Left ventricle myocardium inferior (tissue), 1 donor: ENCODE measurements around the gene MGAT1. TPM values are rescaled to one million over a fixed set of nuclear protein-coding genes. Genes with fewer than 3 reads are reported as not detected.

Source experiments
- DNase-seq: peaks from one replicate; pipeline ENCODE4 v3.0.0-alpha.2; 2020
- H3K27ac ChIP-seq: fragments of 200-600 bp; replicated peaks from 2 replicates; pipeline ENCODE4 v1.8.0; 2021
- H3K27me3 ChIP-seq: fragments of 200-600 bp; 2 replicates; pipeline ENCODE4 v1.8.0; 2021; ENCODE audit warnings: low read depth
- H3K36me3 ChIP-seq: fragments of 200-600 bp; 2 replicates; pipeline ENCODE4 v1.8.0; 2021
- H3K4me1 ChIP-seq: fragments of 200-600 bp; 2 replicates; pipeline ENCODE4 v1.8.0; 2021
- H3K4me3 ChIP-seq: fragments of 200-600 bp; 2 replicates; pipeline ENCODE4 v1.8.0; 2021; ENCODE audit warnings: mild to moderate bottlenecking, moderate library complexity
- H3K9me3 ChIP-seq: fragments of 200-600 bp; replicated peaks from 2 replicates; pipeline ENCODE4 v1.8.0; 2021
- intact Hi-C: fragments of 100-400 bp; cut with micrococcal nuclease; formaldehyde crosslinking; loops from one replicate; pipeline ENCODE4 v1.11.0; 2022
- long read RNA-seq: library from polyadenylated mRNA; unstranded; transcript quantifications from one replicate; pipeline ENCODE4 v2.0.0, GENCODE V29; 2021
- total RNA-seq: library from RNA; stranded (reverse); fragmentation: NEBNext Ultra II Directional; extraction: Animal tissue kit (Norgen Biotek cat#: 25700); gene quantifications from one replicate; pipeline ENCODE4 v1.2.1, GENCODE V29; 2021
- TF ChIP-seq, protein P1 (sequence below): fragments of 200-600 bp; IDR thresholded peaks from 2 replicates; pipeline ENCODE4 v1.8.0; 2021; ENCODE audit warnings: antibody characterized with exemption, mild to moderate bottlenecking, borderline replicate concordance
- donor health status: DM: no; HTN: yes; CAD: no; lungs with severe emphysema.

Gene MGAT1
- 60.4 TPM for total RNA-seq
- long read RNA-seq, transcript MGAT1-203 (3 exons, 3,077 nt) = minor isoform, 64 of 316 reads
- long read RNA-seq, transcript MGAT1-201 (2 exons, 2,761 nt) = major isoform, 182 of 316 reads
- long read RNA-seq, transcript MGAT1-204 (2 exons, 1,919 nt) = minor isoform, 7 of 316 reads
- long read RNA-seq, partial matches to known transcripts = 8 of 316 reads
- long read RNA-seq, other reads (novel, unspliced or antisense) = 52 of 316 reads

DNA sequence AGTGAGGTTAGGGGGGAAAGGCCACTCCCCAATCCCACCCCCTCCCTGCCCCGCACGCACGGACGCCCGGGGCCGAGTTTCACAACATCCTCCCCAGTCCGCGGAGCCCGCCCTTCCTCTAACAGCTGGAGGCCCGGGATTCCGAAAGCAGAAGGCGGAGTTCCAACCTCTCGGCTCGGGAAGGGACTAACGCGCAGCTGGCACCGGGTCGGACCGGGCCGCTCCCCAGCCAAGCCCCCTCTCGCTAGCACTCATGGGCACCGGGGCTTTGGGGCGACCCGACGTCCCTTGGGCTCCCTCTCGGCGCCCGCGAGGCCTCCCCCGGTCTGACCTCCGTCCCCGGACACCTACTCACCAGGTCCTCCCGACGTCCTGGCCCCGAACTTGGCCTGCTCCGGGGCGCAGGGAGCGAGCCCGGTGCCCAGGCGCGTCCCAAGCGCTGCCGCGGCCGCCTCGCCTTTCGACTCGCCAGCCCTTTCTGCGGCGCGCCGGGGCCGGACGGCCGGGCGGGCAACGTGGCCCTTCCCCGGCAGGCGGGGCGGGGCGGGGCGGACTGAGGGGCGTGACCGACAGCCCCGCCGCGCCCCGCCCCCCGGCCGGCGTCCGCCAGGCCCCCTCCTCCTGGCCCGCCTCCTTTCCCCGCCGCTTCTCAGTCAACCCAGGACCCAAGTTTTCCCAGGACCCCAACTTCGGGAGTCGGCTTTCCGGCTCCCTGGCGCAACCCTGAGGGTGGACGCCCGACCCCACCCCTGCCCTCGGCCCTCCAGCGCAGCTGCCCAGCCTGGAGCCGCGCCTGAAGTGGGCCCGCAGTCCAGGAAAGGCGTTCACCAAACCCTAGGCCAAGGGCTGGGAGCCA is at the start of gene MGAT1:
Gene MGAT1, minus strand, starts transcription at position 482 of the 856 bp plus-strand sequence. CDS start 9,835 bp downstream, outside the sequence.
- TF ChIP-seq, protein P1, sequence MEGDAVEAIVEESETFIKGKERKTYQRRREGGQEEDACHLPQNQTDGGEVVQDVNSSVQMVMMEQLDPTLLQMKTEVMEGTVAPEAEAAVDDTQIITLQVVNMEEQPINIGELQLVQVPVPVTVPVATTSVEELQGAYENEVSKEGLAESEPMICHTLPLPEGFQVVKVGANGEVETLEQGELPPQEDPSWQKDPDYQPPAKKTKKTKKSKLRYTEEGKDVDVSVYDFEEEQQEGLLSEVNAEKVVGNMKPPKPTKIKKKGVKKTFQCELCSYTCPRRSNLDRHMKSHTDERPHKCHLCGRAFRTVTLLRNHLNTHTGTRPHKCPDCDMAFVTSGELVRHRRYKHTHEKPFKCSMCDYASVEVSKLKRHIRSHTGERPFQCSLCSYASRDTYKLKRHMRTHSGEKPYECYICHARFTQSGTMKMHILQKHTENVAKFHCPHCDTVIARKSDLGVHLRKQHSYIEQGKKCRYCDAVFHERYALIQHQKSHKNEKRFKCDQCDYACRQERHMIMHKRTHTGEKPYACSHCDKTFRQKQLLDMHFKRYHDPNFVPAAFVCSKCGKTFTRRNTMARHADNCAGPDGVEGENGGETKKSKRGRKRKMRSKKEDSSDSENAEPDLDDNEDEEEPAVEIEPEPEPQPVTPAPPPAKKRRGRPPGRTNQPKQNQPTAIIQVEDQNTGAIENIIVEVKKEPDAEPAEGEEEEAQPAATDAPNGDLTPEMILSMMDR = no peak
- Histone ChIP-seq H3K36me3 (peaks cover 7% of the 10 kb centered on the region), H3K9me3 (no peaks in the 10 kb centered on the region), H3K27ac (peak within 1 kb of the TSS; percentile 100), H3K4me3 (peak within 1 kb of the TSS; percentile 98), H3K27me3 (no peaks in the 10 kb centered on the region), H3K4me1 (peaks cover 96% of the 10 kb centered on the region)
- peak; percentile 92 for DNase-seq
- intact Hi-C loops = no loop called here

DNA sequence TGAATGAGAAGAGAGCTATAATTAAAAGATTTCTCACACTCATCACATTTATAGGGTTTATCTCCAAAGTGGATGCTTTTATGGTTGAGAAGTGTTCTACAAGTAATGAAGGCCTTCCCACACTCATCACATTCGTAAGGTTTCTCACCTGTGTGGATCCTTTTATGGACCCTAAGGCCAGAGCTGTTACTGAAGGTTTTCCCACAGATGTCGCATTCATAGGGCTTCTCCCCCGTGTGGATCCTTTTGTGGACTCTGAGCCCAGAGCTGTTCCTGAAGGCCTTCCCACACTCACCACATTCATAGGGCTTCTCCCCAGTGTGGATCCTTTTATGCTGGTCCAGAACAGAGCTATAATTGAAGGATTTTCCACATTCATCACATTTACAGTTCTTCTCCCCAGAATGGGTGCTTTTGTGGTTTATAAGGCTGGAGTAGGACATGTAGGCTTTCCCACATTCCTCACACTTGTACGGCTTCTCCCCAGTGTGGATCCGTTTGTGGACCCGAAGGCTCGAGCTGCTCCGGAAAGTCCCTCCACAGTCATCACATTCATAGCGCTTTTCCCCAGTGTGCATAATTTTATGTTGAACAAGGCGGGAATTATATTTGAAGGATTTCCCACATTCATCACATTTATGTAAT is 48.0 kb upstream of the MGAT1 start:
- Histone ChIP-seq H3K9me3 (peaks cover 11% of the 10 kb centered on the region), H3K27me3 (no peaks in the 10 kb centered on the region), H3K4me1 (peaks cover 14% of the 10 kb centered on the region), H3K27ac (no peak overlapping the region), H3K36me3 (peaks cover 58% of the 10 kb centered on the region), H3K4me3 (no peak overlapping the region)
- TF ChIP-seq, protein P1 = no peak
- no peak for DNase-seq
- intact Hi-C loops = no loop called here

DNA sequence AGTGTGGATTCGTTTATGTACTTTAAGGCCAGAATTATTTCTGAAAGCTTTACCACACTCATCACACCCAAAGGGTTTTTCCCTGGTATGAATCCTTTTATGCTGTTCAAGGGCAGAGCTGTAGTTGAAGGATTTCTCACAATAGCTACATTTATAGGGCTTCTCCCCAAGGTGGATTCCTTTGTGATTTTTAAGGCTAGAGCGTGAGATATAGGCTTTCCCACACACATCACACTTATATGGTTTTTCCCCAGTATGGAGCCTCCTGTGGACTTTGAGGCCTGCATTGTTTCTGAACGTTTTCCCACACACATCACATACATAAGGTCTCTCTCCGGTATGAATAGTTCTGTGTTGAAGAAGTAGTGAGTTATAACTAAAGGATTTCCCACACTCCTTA is 47.2 kb upstream of the MGAT1 start:
- H3K27ac ChIP-seq = no peak overlapping the region
- peaks cover 11% of the 10 kb centered on the region for H3K9me3 ChIP-seq
- TF ChIP-seq, protein P1 = no peak
- peaks cover 14% of the 10 kb centered on the region for H3K4me1 ChIP-seq
- H3K4me3 ChIP-seq = no peak overlapping the region
- intact Hi-C loops = no loop called here
- DNase-seq = no peak
- peaks cover 57% of the 10 kb centered on the region for H3K36me3 ChIP-seq
- no peaks in the 10 kb centered on the region for H3K27me3 ChIP-seq

DNA sequence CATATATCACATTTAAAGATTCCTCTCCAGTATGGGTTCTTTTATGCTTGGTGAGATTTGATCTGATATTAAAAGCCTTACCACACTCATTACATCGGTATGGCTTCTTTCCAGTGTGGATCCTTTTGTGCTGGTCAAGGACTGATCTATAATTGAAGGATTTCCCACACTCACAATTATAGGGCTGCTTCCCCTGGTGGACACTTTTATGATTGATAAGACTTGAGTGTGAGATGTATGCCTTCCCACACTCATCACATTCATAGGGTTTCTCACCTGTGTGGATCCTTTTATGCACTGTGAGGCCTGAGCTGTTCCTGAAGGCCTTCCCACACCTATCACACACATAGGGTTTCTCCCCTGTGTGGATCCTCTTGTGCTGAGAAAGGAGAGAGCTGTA is 46.3 kb upstream of the MGAT1 start:
- H3K4me1 ChIP-seq = peaks cover 14% of the 10 kb centered on the region
- H3K36me3 ChIP-seq = peaks cover 57% of the 10 kb centered on the region
- intact Hi-C loops = no loop called here
- peaks cover 11% of the 10 kb centered on the region for H3K9me3 ChIP-seq
- H3K27ac ChIP-seq = no peak overlapping the region
- no peak for DNase-seq
- TF ChIP-seq, protein P1 = no peak
- no peaks in the 10 kb centered on the region for H3K27me3 ChIP-seq
- H3K4me3 ChIP-seq = no peak overlapping the region

DNA sequence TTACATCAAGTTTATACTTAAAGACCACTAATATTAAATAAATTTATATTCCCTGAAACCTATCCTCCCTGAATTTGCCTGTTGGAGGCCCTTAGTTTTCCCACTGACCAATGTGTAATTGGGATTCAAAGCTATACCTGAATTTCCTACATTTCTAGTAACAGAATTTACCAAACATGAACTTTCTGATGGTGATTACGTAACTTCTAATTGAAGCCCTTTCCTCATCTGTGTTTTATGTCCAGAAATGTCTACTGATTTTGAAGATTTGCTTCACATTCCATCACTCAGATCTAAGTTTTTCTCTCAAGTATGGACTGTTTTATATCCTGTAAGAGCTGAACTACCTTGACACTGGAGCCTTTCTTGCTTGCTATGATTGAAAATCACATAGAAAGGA is 45.7 kb upstream of the MGAT1 start:
- intact Hi-C loops = no loop called here

More for the DNA sequence above, 45.7 kb upstream of the MGAT1 start:
- TF ChIP-seq, protein P1 = no peak
- H3K4me1 ChIP-seq = peaks cover 14% of the 10 kb centered on the region
- no peak overlapping the region for H3K27ac ChIP-seq
- H3K9me3 ChIP-seq = peaks cover 11% of the 10 kb centered on the region
- peaks cover 57% of the 10 kb centered on the region for H3K36me3 ChIP-seq
- no peak for DNase-seq
- H3K4me3 ChIP-seq = no peak overlapping the region
- H3K27me3 ChIP-seq = no peaks in the 10 kb centered on the region
